SK-N-MC (cell line): Measurements from ENCODE around the gene WNT8B.

Experiments
- DNase-seq: peaks from one replicate; pipeline ENCODE4 v3.0.0-alpha.2; 2011; ENCODE audit warnings: low read depth, low spot score
- H3K27ac ChIP-seq: fragments of 200-600 bp; sonication (generic); 2 replicates; pipeline ENCODE4 v1.5.1; 2016; ENCODE audit warnings: mixed run types
- H3K36me3 ChIP-seq: fragments of 200-600 bp; sonication (generic); 2 replicates; pipeline ENCODE4 v1.6.1; 2017; ENCODE audit warnings: antibody characterized with exemption, low read length, mixed read lengths; ENCODE audit not compliant: insufficient read depth
- H3K4me3 ChIP-seq: fragments of 200-600 bp; sonication (generic); 2 replicates; pipeline ENCODE4 v1.5.1; 2016
- H3K9ac ChIP-seq: fragments of 200-600 bp; sonication (generic); 2 replicates; pipeline ENCODE4 v1.8.0; 2017; ENCODE audit warnings: mixed run types, mixed read lengths; ENCODE audit not compliant: insufficient read length
- H3K9me3 ChIP-seq: fragments of 200-600 bp; sonication (generic); 2 replicates; pipeline ENCODE4 v1.6.1; 2017; ENCODE audit warnings: low read depth, mild to moderate bottlenecking, antibody characterized with exemption, low read length, moderate library complexity, mixed read lengths
- EZH2 ChIP-seq: fragments of 200-600 bp; sonication (generic); IDR thresholded peaks from one replicate; pipeline ENCODE4 v1.6.1; 2017; ENCODE audit warnings: antibody characterized with exemption
- FOXP2 ChIP-seq: optimal IDR thresholded peaks from 2 replicates; pipeline ENCODE3; 2011; ENCODE audit warnings: mild to moderate bottlenecking, moderate library complexity; ENCODE audit not compliant: insufficient read depth; ENCODE audit errors: extremely low read length, control extremely low read depth
- POLR2AphosphoS5 ChIP-seq: IDR thresholded peaks from 2 replicates; pipeline ENCODE4 v1.6.1; 2012; ENCODE audit warnings: mild to moderate bottlenecking, low read depth, low read length, borderline replicate concordance

Gene WNT8B

DNA sequence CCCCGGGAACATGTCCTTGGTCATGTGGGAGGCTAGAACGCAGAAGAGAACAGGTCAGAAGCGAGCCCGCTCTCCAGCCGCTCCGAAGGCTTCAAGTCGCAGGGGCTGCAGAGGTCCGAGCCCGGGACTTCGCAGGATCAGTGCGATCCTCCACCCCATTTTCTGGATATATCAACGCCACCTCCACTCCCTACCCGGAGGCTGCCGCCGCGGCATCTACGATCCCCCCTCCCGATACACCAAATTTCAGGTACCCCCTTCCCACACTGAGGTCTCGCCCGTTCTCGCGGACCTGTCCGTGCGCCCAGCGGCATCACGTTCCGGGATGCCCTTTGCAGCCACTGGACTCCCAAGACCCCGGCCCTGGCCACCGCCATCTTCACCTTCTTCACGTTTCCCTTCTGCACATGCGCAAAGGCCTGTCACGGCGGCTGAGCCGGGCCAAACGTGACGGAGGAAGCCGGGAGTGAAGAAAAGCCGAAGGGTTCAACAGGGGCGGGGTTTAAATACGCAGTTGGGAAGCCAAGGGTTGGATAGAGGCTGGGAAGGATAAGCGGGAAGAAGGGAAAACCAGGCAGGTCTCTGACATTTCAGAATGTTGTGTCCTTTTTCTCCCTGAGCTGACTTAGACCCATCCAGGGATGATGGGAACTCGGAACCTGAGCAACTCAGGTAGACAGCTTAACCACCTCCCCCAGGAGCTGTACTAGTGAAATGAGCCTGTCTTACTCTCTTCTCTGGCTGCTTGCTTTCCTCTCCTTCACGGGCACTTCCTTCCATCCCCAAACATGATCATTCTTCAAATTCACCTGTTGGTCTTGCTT, 66.9 kb downstream of the WNT8B start, which contains the start of gene NDUFB8:
NDUFB8 (minus strand) TSS at position 397 of the 824 bp plus-strand sequence; CDS start at position 377, 20 bp downstream.
- Histone ChIP-seq H3K9me3 (no peaks in the 10 kb centered on the region), H3K36me3 (peaks cover 10% of the 10 kb centered on the region; the same call in 1 of the 2 replicates), H3K4me3 (peak within 1 kb of the TSS; percentile 84), H3K27ac (no peak within 1 kb of the TSS), H3K9ac (peak within 1 kb of the TSS; percentile 86)
- TF ChIP-seq POLR2AphosphoS5 (peak; percentile 76; the same call in 1 of the 2 replicates), FOXP2 (no peak)
- DNase-seq: no peak

DNA sequence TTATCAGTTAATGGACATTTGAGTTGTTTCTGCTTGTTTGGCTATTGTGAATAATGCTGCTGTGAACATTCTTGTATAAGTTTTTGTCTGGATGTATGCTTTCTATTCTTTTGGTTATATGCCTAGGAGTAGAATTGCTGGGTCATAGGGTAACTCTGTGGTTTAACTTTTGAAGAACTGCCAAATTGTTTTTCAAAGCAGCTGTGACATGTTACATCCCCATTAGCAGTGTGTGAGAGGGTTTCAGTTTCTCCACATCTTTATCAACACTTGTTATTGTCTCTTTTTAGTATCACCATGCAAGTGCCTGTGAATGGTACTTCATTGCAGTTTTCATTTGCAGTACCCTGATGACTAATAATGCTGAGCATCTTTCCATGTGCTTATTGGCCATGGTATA, 69.0 kb downstream of the WNT8B start:
- Histone ChIP-seq H3K27ac (no peak overlapping the region), H3K9ac (no peak overlapping the region), H3K36me3 (peaks cover 3% of the 10 kb centered on the region; the same call in 1 of the 2 replicates), H3K9me3 (no peaks in the 10 kb centered on the region), H3K4me3 (no peak overlapping the region)
- DNase-seq: no peak
- no peak for TF ChIP-seq EZH2
- no peak for TF ChIP-seq POLR2AphosphoS5
